Mammary epithelial cell (primary cell): ENCODE data around the gene CD81.

Experiments
- CTCF ChIP-seq, 2 donors: IDR thresholded peaks in 1 of 2; conservative IDR thresholded peaks in 1 of 2; 2 replicates each; pipeline ENCODE4 v1.5.1; 2011 to 2012; ENCODE audit warnings: inconsistent platforms in 2 of 2, low read length in 2 of 2, mild to moderate bottlenecking in 2 of 2, control low read depth in 1 of 2, low read depth in 1 of 2; ENCODE audit not compliant: insufficient read depth in 1 of 2; ENCODE audit errors: extremely low read depth in 1 of 2
- EZH2 ChIP-seq: IDR thresholded peaks from 2 replicates; pipeline ENCODE4 v1.6.1; 2012; ENCODE audit warnings: low read length, inconsistent platforms, borderline replicate concordance

DNA sequence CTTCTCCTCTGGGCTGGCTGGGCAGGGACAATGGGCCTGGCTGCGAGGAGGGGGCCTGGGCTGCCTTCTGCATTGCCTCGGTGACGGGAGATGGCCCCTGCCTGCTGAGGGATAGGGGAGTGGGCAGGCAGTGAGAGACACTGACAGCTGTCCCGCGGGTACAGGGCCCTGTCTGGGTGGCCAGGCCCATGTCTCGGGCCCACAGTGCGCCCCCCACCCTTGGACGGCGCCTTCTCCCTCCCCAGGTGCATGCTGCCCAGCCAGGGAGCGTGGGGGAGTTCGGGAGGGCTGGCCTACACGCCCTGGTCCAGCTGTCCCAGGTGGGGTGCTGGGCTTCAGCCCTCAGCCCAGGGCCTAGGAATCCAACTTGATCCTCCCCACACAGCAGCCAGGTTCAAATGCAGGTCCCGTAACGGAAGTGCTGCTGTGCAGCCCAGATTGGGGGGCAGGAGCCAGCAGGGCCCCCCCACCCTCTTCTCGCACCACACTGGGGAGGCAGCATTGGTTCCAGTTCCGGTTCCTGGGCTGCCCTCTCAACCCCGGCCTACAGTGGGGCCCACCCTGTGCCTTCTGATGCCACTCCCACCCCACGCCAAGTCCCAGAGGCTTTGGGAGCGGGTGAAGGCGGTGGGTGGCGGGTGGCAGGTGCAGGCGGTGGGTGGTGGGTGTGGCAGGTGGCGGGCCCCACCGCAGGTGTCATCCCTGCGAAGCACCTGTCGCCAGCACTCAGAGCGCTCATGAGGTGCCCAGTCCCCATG, 16.2 kb downstream of the CD81 start:
- no peak for TF ChIP-seq CTCF (conservative IDR thresholded peaks at IDR 0.05 in 1 of 2, IDR thresholded peaks at IDR 0.05 in 1 of 2; ENCODE audit: extremely low read depth in 1 of 2, insufficient read depth in 1 of 2, low read depth in 1 of 2, low read length in 2 of 2)
- no peak for TF ChIP-seq EZH2
